ENCODE results near the gene HNRNPAB. TPM values are rescaled to one million over a fixed set of nuclear protein-coding genes. Genes with fewer than 3 reads are reported as not detected.

Gene HNRNPAB
- total RNA-seq, 1 donor from 2014 or later = 102 TPM

DNA sequence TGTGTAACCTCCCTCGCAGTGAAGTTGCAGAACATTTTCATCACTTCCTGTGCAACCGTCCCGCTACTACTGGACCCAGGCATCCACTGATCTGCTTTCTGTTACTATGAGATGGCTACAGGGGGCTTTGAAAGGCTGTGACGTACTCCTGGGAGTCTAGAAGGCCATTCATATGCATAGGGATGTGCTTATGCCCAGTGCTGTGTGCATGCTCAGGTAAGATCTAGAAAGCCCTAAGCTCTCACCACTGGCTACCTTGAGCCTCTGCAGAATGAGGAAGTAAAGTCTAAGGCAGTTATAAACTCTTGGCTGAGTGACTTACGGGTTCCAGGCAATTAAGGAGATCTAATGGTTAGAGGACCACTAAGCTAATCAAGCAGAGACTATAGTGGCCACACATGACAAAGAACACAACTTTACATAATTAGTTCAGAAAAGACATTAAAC lies 11.8 kb downstream of the HNRNPAB start:
- H3K4me1 ChIP-seq = peaks cover 13% of the 10 kb centered on the region
- H3K9me3 ChIP-seq = no peaks in the 10 kb centered on the region
- peaks cover 82% of the 10 kb centered on the region for H3K36me3 ChIP-seq
- no peak for DNase-seq
- no peaks in the 10 kb centered on the region for H3K27me3 ChIP-seq (ENCODE audit: low read depth)
- H3K27ac ChIP-seq = no peak overlapping the region
- intact Hi-C loops (cut with DNase I) = no loop called here
- ATAC-seq = peak in 1 of 2 donors; percentile 9
- H3K4me3 ChIP-seq = no peak overlapping the region
- TF ChIP-seq CTCF (IDR thresholded peaks at IDR 0.05) = no peak

- H3K4me3 ChIP-seq = no peak overlapping the region
- no peak overlapping the region for H3K27ac ChIP-seq
- H3K4me1 ChIP-seq = peaks cover 13% of the 10 kb centered on the region
- no peaks in the 10 kb centered on the region for H3K9me3 ChIP-seq
- no peak for TF ChIP-seq CTCF (IDR thresholded peaks at IDR 0.05)
- intact Hi-C loops (cut with DNase I) = no loop called here
- DNase-seq (no peak), ATAC-seq (no peak)
- H3K27me3 ChIP-seq (ENCODE audit: low read depth) = no peaks in the 10 kb centered on the region
- H3K36me3 ChIP-seq = peaks cover 77% of the 10 kb centered on the region
Measured at GRCh38 chr5:178216779-178217178, 12.4 kb downstream of the HNRNPAB start.

GRCh38 chr5:178218237-178218776 lies 14.0 kb downstream of the HNRNPAB start:
- no peaks in the 10 kb centered on the region for H3K9me3 ChIP-seq
- DNase-seq (no peak), ATAC-seq (no peak)
- H3K4me3 ChIP-seq = no peak overlapping the region
- intact Hi-C loops (cut with DNase I) = no loop called here
- H3K36me3 ChIP-seq = peaks cover 71% of the 10 kb centered on the region
- no peaks in the 10 kb centered on the region for H3K27me3 ChIP-seq (ENCODE audit: low read depth)
- TF ChIP-seq CTCF (IDR thresholded peaks at IDR 0.05) = no peak
- H3K4me1 ChIP-seq = peaks cover 13% of the 10 kb centered on the region
- H3K27ac ChIP-seq = no peak overlapping the region

- Histone ChIP-seq H3K27ac (no peak overlapping the region), H3K9me3 (no peaks in the 10 kb centered on the region), H3K36me3 (peaks cover 66% of the 10 kb centered on the region), H3K4me1 (peaks cover 13% of the 10 kb centered on the region), H3K4me3 (no peak overlapping the region), H3K27me3 (ENCODE audit: low read depth) (no peaks in the 10 kb centered on the region)
- DNase-seq (no peak), ATAC-seq (no peak)
- TF ChIP-seq CTCF (IDR thresholded peaks at IDR 0.05) = no peak
- intact Hi-C loops (cut with DNase I) = no loop called here
Measured at GRCh38 chr5:178218827-178219226, 14.5 kb downstream of the HNRNPAB start.

DNA sequence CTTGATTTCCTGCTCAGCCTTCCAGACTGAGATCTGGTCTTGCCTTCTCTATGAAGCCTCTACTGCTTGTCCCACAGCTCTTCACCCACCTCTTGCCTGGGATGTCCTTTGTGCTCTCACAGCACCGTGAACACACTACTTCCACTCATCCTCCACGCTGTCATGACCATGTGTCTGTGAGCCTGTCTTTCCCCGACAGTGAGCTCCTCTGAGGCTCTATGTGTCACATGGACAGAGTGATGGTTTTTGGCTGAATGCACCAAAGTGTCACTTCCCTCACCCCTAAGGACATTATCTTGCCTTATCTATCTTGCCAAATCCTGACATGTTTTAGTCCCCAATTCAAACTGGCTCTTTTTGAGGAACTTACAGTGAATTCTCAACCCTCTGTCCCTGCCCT lies 16.9 kb downstream of the HNRNPAB start:
- ATAC-seq (no peak), DNase-seq (no peak)
- Histone ChIP-seq H3K36me3 (peaks cover 64% of the 10 kb centered on the region), H3K4me3 (no peak overlapping the region), H3K27me3 (ENCODE audit: low read depth) (no peaks in the 10 kb centered on the region), H3K4me1 (peaks cover under 1% of the 10 kb centered on the region), H3K9me3 (no peaks in the 10 kb centered on the region), H3K27ac (no peak overlapping the region)
- intact Hi-C loops (cut with DNase I) = no loop called here
- no peak for TF ChIP-seq CTCF (IDR thresholded peaks at IDR 0.05)

All from lower lobe of right lung (tissue), 2 donors.